COLO668 (cell line): ENCODE data around the gene TCF12.

Experiments
- DNase-seq: peaks from one replicate; lab custom pipeline; 2025; ENCODE audit not compliant: unreplicated experiment; lab: John Stamatoyannopoulos, UW

TCF12 gene

DNA sequence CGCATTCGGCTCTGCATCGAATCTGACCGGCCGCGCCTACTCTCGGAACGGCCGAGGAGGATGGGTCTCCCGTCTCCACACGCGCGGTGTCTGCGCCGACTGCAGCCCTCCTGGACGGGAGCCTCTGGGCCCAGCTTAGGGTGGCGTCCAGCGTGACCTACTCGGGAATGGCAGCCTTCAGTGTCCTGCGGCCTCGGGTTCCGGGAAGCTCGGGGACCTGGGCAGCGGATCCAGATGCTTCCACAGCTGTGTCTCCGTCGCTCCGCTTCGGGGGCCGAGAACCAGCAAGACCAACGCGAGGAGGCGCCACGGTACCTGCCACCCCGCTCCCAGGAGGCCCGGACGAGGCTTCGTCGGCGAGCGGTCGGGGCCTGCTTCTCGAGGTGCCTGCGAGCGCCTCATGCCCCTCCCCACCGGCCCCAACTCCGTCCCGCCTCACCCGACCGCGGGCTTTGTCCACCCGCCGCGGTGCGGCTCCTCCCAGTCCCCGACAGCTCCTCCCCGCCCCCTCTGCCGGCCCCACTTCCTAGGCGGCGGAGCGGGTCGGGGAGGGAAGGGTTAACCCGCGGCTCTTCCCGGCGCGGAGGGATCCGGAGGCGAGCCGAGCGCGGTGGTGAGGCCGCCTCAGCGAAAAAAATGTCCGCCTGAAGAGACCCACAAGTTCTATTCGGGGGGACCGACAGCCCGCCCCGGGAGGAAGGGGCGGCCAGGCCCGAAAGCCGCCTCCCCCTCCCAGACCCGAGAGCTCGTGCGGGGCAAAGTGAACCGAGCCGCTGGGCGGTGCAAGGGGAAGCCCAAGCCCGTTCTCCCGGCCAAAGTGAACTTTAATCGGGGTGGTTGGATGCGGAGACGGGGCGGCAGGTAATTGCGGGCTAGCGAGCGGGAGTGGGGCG lies at the start of gene TCF12:
Gene TCF12 (plus strand): TSS at position 599 of the 893 bp plus-strand sequence. CDS start 1,270 bp downstream, outside the sequence.
- DNase-seq, result peak; percentile 97

DNA sequence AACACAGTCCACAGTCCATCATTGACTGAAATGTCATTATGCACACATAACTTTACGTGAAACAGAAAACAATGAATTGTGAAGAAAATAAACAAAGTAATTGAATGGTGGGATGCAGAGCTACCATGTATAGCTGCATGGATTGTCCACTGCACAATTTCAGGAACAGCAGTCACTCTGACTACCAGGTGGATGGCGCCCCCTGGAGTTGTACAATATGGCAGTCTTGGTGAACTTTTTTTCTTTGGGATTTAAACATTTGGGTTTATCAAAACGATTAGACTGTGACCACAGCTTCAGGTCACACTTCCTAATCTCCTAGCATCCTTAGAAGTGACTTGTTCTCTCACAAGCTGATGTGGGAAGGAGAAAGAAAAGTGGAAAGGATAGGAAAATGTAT lies 48.9 kb upstream of the TCF12 start:
- peak; percentile 21 for DNase-seq

DNA sequence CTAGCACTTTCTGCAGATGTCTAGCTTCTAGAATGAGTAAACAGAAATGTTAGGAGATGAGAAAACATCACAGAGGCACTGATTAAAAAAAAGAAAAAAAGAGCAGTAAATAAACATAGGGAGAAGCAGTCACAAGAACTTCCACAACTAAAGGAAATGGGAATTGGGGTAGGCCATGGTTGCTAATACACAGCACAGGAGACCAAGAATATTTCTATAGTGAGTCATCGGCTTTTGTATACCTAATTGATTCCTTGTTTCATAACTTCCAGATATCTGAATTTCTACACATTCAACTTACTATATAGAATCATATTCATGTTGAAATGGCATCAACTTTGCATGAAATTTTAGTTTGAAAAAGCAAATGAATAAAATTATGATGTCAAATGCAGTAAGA lies 47.3 kb upstream of the TCF12 start:
- no peak for DNase-seq

DNA sequence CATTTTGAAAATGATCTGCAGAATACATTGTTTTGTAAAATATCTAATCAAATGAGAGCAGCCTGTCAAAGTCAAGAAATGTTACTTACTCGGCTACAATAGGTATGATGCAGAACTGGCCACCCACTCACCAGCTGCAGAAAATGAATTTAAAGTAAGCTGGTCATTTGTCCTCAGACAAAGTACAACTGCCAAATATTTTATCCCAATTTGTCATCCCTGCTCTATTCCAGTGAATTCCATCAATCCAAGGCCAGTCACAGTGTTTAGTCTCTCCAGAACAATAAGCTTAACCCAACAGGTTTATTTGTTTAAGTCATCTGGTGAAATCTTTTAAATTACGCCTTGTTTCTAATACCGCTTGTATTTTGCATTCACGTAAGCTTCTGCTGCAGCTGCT lies 46.6 kb upstream of the TCF12 start:
- no peak for DNase-seq

DNA sequence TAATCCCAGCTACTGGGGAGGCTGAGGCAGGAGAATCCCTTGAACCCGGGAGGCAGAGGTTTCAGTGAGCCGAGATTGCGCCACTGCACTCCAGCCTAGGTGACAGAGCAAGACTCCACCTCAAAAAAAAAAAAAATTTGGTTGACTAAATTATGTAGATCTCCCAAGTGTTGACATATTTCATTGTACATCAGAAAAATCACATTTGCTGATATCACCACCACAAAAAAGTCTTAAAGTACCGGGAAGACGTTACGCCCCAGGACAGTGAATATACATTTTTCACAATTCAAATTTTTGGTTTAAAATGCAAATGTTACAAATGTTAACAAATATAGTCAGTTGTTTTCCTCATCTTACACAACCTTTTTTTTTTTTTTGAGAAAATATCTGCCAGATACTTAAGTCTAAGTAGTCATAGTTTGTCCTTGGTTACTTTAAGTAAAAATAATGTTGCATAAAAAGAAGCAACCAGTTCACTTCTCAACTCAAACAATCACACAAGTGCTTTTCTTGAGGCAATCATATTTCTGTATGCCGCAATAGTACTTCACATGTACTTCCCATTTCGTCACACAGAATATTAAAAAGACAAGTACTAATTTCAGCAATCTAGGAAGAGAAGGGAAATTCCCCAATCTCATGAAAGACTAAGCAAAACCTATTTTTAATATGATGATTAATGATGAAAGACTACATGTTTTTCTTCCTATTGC lies 41.0 kb upstream of the TCF12 start:
- no peak for DNase-seq

DNA sequence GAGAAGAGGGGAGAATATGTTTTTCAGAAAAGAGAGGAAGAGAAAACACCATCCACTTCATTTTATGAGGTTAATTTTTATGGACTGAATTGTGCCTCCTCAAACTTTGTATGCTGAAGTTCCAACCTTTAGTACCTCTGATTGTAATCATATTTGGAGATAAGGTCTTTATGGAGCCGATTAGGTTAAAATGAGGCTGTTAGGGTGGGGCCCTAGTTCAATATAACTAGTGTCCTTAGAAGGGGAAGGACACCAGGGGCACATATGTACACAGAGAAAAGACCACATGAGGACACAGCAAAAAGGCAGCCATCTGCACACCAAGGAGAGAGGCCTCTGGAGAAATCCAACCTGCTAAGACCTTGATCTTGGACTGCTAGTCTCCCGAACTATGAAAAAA lies 38.9 kb upstream of the TCF12 start:
- no peak for DNase-seq

DNA sequence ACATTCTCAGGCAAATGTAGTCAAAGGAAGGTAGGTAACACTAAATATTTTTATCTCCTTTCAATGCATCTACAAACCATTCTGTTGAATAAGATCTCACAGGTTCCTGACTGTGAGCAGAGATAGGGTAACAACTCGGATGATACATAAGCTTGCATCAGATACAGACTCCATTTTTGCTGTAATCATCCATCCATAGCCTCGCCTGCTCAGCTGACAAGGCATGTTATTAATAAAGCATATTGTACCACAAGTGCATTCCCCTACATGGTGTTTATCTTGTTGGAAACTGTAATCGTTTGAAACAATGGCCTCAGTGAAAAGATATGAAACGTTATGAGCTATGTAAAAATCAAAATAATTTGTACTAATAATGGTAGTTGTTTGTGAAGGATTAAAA lies 35.4 kb upstream of the TCF12 start:
- no peak for DNase-seq

DNA sequence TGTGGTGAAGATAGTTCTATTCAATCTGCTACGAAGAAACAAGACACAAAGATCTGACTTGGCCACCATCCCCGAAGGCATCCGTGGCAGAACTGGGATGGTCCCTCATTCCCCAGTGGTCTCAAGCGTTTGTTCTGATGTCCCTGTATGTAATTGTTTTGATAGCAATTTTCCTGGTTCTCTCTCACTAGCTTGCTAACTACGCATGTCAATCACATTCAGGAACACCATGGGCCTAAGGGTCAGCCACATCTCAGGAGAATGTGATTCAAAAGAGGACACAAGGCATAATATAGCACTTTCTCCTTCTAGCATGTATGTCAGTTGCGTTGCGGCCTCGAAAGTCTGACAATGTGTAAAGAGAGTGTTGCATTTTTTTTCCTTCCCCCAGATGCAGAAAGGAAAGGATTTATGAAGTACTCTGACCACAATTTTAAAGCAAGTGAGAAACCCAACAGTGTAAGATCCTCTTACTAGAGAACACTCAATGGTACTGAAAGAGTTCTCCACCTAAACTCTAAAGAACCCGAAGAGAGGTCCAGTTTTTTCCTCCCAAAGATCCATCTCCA lies 32.0 kb upstream of the TCF12 start:
- no peak for DNase-seq

DNA sequence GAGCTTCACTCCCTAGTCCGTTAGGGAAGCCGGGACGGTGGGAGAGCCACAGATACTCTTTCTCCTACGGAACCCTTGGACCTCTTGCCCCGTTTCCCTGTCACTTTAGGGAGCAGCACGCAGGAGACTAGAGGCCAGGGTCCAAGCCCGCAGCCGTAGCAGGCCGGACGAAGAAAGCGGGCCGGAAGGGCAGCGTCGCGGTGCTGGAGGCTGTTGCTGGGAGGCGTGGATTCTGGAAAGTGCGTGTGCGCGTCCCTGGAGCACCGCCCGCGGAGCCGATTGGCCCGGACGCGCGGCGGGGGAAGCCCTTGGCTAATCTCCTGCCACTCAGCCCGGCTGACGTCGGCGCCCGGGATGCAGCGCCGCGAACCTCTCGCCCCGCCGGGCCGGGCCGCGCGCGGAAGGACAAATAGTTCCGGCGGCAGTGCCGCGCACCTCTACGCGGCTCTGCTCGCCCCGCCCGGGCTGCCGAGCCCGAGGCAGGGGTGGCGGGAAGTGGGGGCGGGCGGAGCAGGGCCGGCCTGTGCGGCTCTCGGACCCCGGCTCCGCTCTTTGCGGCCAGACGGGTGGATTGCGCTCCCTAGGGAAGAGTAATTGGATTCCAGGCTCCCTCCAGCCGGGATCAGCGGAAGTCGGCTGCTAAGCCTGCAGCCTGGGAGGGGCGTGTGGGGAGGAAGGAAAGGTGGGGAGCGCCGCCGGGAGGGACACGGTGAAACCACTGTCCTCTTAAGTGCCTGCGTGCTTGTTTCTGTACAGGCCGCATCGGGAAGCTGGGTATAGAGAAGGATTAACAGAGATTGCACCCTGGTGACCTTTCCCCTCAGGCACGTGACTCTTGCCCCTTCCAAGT lies 31.3 kb upstream of the TCF12 start:
- DNase-seq, result peak; percentile 97

DNA sequence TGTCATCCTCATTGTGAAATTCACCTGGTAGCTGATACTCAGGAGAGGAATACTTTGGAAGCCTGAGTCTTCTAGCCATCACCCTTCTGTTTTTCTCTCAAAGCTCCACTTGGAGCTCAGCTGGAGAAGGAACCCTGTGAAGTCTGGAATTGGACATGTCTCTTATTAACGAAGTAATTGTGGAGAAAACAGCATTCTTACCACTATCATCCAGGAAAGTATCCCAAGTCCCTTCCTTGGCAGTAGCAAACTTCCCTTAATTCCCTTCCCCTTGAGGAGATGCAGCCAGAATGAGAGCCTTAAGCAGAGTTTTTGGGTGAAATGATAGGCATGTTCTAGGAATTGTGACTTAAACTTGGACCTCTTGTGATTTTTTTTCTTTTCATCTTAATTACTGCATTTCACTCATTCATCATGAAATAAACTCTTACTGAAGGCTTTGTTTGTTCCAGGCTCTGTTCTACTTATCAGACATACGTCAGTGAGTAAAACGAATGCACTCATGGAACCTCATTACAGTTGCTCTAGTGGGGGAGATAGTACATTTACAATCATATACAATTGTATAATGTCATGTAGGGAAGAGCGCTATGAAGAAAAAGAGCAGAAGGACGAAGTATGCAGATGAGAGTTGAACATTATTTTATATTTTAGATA lies 30.5 kb upstream of the TCF12 start:
- DNase-seq, result no peak

DNA sequence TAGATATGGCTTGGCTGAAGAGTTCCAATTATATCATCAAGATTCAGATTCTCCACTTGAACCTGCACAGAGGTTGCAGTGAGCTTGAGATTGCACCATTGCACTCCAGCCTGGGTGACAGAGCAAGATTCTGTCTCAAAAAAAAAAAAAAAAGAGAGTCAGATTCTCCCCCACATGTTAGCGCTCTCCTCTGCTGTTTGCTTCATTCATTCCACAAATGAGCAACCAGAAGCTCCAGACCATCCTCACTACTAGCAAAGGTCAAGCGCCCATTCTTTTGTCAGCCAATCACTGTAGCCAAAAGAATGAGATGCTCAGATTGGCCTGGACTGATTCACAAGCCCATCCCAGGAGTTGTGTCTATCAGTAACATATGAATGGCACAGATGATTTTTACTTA lies 28.4 kb upstream of the TCF12 start:
- no peak for DNase-seq

DNA sequence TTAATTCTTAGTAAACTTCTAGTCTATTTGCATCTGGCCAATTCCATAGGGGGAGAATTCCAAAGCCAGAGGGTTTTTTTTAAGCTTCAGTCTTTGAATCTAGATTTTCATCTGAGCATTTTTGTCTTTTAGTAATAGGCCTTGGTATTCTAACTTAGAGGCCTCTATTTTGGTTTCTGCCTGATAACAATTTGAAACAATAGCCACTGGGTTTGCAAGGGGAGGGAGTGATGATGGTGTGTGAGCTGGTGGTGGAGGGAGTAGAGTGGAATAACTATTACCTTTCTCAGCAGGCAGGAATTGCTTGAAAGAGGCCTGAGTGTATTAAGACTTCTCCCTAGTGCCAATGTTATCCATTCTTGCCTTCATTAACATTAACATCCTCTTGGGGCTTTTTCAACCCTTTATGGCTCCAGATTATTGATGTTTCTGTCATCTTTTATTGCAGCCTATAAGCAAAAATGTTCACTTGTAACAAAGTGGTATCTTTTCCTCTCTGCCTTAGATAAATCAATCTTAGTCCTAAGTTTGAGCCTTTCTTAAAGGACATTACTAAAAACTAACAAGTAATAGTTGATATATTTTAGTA lies 26.5 kb upstream of the TCF12 start:
- no peak for DNase-seq

DNA sequence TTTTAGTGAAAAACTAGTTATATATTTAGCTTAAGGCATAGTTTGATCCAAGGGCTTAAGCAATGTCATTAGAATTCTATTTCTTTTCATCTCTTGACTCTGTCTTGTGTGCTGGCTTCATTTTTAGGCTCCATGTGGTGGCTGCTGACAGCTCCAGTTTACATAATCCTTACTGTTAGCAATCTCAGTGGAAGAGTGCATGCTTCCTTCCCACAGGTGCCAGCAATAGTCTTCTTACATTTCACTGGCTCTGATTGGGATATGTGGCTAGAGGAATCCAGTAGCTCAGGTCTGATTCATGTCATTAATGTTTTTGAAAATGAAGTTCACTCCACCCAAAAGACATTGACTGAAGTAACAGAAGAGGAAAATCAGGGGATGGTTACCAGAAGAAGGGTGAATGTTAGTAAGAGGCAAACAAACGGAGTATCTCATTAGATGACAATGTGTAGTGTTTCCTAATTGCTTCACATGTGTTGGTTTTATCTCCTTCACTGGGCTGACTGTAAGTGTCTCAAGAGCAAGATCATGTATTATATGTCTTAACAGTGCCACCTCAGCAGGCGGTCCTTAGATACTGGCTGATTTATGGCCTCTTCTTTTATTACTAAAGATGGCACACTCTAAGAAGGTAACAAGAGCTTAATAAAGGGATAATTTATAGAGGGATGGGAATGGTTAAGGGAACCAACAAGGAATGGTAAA lies 25.6 kb upstream of the TCF12 start:
- DNase-seq, result no peak

DNA sequence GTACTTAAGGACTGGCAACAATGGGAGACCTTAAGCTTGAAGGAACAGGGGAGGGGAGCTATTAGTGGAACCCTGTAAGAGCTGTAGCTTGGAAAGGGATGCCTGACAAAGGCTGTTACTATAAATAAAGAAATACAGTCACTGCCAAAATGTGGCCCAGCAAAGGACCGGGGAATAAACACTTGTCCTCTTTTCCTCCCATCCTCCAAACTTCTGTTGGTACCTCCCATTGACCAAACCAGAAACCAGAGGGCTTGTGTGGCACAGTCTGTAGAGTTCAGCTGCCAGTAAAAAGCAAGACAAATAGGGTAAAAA lies 25.1 kb upstream of the TCF12 start:
- no peak for DNase-seq

DNA sequence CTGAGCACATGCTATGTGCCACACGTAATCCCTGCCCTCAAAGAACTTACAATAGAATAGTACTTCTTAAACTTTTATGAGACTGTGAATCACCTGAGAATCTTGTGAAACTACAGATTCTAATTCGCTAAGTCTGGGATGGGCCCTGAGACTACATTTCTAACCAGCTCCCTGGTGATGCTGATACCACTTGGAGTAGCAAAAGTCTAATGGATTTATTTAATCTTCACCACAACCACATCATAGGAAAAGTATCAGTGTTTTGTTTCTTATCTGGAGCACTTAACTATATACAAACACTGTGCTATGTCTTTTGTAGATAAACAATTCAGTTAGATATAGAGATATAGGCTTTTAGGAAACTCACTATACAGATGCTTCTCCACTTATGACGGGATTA lies 23.8 kb upstream of the TCF12 start:
- DNase-seq, result no peak

DNA sequence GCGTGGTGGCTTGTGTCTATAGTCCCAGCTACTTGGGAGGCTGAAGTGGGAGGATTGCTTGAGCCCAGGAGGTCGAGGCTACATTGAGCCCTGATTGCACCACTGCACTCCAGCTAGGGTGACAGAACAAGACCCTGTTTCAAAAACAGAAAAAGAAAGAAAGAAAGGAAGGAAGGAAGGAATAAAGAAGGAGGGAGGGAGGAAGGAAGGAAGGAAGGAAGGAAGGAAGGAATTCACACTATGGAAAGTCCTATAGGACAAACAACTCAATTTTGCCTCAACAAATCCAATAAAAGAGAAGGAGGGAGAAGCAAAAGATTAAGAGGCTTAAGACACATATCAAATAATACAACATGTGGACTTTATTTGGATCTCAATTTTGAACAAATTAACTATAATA lies 16.5 kb upstream of the TCF12 start:
- no peak for DNase-seq

DNA sequence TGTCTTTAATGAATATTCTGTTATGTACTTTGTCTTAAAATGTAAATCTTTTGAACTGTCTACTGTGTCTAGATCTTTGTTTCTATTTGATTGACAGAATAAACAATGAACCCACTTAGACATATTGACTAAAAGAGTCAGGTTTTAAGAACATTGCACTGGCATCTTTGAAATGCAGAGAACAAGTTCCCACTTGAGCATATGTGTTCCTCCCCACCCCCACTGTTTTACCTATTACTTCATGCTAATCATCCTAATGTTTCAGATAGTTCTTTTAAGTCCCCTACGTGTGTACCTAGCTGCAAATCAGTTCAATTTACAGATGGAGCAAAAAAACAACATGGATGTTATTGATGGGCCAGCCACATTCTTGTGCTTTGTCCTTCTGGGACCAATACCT lies 11.7 kb upstream of the TCF12 start:
- no peak for DNase-seq

DNA sequence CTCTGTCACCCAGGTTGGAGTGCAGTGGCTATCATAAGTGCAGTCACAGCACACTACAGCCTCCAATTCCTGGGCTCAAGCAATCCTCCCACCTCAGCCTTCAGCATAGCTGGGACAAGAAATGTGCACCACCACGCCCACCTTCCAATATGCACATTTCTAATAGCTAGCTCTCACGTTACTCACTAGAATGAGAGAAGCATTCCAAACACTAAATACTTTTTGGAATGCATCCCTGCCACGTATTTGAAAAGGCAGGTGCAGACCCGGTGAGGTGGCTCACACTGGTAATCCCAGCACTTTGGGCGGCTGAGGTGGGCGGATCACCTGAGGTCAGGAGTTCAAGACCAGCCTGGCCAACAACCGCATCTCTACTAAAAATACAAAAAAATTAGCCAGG lies 7.6 kb upstream of the TCF12 start:
- DNase-seq, result no peak

DNA sequence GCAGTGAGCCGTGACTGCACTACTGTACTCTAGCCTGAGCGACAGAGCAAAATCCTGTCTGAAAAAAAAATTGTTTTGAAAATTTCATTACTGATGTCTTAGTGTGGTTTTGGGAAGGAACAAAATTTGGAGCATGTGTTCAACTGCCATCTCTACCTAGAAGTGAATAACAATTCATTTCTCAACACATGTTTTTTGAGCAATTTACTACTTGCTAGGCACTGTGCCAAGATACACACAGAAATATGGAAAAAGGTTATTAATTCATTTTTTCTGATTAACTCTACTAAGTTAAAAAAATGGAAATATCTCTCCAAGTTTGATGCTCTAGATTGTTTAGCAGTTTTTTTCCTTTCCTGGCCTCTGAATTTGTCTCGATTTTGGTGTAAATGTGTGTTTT lies 5.2 kb upstream of the TCF12 start:
- DNase-seq, result no peak

DNA sequence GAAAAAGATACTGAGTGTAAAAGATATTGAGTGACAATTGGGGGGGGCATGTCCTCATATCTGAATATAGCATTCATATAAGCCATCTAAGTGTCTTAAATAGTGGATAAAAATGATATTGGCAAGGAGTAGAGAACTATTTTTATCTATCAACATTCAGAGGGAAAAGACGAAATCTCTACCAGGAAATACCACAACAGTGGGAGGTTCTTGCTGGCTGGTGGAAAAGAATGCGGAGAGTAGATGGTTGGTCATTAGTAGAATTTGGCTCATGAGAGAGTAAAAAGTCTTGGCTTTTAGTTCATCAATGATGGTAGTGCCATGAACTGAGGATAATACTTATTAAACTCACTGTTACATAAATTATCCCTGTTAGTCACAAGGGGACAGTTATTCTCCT lies 4.8 kb upstream of the TCF12 start:
- DNase-seq, result no peak
